K562 (cell line): Measurements from ENCODE around the gene FRMPD4.

Experiments used
- CTCF ChIP-seq, 3 experiments: IDR thresholded peaks in 2 of 3; conservative IDR thresholded peaks in 1 of 3; 2 replicates each; pipeline ENCODE4 v1.5.1; 2011 to 2012; ENCODE audit warnings: low read length in 3 of 3, mild to moderate bottlenecking in 3 of 3, control low read depth in 2 of 3, improper control_type of control experiment in 1 of 3, inconsistent platforms in 1 of 3, low read depth in 1 of 3, mixed read lengths in 1 of 3, moderate library complexity in 1 of 3; ENCODE audit not compliant: insufficient read depth in 2 of 3
- ELF4 ChIP-seq: fragments of 450-650 bp; formaldehyde crosslinking; IDR thresholded peaks from 2 replicates; pipeline ENCODE4 v1.4.0; 2022; ENCODE audit warnings: missing genetic modification characterization
- EZH2 ChIP-seq: IDR thresholded peaks from 2 replicates; pipeline ENCODE4 v1.6.1; 2012; ENCODE audit warnings: low read depth, mild to moderate bottlenecking, inconsistent platforms, low read length, borderline replicate concordance
- FOXA1 ChIP-seq: fragments of 450-650 bp; IDR thresholded peaks from 2 replicates; pipeline ENCODE4 v1.6.1; 2016; ENCODE audit warnings: mild to moderate bottlenecking, borderline replicate concordance
- MAX ChIP-seq: sonication (generic); formaldehyde crosslinking; IDR thresholded peaks from 2 replicates; pipeline ENCODE4 v1.9.0; 2022; ENCODE audit warnings: mild to moderate bottlenecking, missing genetic modification reagents
- MXI1 ChIP-seq: IDR thresholded peaks from 2 replicates; pipeline ENCODE4 v1.6.1; 2011; ENCODE audit warnings: low read depth, mild to moderate bottlenecking, improper control_type of control experiment, low read length
- MYC ChIP-seq, 2 experiments: fragments of 250-450 bp in 1 of 2; sonication (Bioruptor Pico) in 1 of 2; IDR thresholded peaks; 2 replicates each; pipeline versions ENCODE4 v1.5.1 to v1.6.1; 2012 to 2021; ENCODE audit warnings: low read depth in 2 of 2, borderline replicate concordance in 1 of 2, improper control_type of control experiment in 1 of 2, low read length in 1 of 2, mild to moderate bottlenecking in 1 of 2, moderate library complexity in 1 of 2
- TF ChIP-seq, protein P1 (sequence below): fragments of 200-600 bp; sonication (generic); IDR thresholded peaks from one replicate; pipeline ENCODE4 v1.6.1; 2012; ENCODE audit warnings: mild to moderate bottlenecking, low read depth, low read length, inconsistent platforms
- TF ChIP-seq, protein P2 (sequence below): fragments of 450-650 bp; formaldehyde crosslinking; IDR thresholded peaks from 2 replicates; pipeline ENCODE4 v1.4.0; 2020; ENCODE audit warnings: mild to moderate bottlenecking, moderate library complexity

GRCh38 chrX:12672367-12673106 is 534.3 kb downstream of the FRMPD4 start:
- TF ChIP-seq MYC (IDR thresholded peaks at IDR 0.05; ENCODE audit: low read depth, low read length) (no peak), MYC (CRISPR knock-in tag; IDR thresholded peaks at IDR 0.05; ENCODE audit: borderline replicate concordance, low read depth) (no peak), CTCF (IDR thresholded peaks at IDR 0.05 in 2 of 3, conservative IDR thresholded peaks at IDR 0.05 in 1 of 3; ENCODE audit: insufficient read depth in 2 of 3, low read depth in 1 of 3, low read length in 3 of 3) (no peak), MAX (CRISPR knock-in tag) (no peak), MXI1 (no peak), FOXA1 (no peak), EZH2 (no peak), ELF4 (no peak)
- TF ChIP-seq, protein P1, sequence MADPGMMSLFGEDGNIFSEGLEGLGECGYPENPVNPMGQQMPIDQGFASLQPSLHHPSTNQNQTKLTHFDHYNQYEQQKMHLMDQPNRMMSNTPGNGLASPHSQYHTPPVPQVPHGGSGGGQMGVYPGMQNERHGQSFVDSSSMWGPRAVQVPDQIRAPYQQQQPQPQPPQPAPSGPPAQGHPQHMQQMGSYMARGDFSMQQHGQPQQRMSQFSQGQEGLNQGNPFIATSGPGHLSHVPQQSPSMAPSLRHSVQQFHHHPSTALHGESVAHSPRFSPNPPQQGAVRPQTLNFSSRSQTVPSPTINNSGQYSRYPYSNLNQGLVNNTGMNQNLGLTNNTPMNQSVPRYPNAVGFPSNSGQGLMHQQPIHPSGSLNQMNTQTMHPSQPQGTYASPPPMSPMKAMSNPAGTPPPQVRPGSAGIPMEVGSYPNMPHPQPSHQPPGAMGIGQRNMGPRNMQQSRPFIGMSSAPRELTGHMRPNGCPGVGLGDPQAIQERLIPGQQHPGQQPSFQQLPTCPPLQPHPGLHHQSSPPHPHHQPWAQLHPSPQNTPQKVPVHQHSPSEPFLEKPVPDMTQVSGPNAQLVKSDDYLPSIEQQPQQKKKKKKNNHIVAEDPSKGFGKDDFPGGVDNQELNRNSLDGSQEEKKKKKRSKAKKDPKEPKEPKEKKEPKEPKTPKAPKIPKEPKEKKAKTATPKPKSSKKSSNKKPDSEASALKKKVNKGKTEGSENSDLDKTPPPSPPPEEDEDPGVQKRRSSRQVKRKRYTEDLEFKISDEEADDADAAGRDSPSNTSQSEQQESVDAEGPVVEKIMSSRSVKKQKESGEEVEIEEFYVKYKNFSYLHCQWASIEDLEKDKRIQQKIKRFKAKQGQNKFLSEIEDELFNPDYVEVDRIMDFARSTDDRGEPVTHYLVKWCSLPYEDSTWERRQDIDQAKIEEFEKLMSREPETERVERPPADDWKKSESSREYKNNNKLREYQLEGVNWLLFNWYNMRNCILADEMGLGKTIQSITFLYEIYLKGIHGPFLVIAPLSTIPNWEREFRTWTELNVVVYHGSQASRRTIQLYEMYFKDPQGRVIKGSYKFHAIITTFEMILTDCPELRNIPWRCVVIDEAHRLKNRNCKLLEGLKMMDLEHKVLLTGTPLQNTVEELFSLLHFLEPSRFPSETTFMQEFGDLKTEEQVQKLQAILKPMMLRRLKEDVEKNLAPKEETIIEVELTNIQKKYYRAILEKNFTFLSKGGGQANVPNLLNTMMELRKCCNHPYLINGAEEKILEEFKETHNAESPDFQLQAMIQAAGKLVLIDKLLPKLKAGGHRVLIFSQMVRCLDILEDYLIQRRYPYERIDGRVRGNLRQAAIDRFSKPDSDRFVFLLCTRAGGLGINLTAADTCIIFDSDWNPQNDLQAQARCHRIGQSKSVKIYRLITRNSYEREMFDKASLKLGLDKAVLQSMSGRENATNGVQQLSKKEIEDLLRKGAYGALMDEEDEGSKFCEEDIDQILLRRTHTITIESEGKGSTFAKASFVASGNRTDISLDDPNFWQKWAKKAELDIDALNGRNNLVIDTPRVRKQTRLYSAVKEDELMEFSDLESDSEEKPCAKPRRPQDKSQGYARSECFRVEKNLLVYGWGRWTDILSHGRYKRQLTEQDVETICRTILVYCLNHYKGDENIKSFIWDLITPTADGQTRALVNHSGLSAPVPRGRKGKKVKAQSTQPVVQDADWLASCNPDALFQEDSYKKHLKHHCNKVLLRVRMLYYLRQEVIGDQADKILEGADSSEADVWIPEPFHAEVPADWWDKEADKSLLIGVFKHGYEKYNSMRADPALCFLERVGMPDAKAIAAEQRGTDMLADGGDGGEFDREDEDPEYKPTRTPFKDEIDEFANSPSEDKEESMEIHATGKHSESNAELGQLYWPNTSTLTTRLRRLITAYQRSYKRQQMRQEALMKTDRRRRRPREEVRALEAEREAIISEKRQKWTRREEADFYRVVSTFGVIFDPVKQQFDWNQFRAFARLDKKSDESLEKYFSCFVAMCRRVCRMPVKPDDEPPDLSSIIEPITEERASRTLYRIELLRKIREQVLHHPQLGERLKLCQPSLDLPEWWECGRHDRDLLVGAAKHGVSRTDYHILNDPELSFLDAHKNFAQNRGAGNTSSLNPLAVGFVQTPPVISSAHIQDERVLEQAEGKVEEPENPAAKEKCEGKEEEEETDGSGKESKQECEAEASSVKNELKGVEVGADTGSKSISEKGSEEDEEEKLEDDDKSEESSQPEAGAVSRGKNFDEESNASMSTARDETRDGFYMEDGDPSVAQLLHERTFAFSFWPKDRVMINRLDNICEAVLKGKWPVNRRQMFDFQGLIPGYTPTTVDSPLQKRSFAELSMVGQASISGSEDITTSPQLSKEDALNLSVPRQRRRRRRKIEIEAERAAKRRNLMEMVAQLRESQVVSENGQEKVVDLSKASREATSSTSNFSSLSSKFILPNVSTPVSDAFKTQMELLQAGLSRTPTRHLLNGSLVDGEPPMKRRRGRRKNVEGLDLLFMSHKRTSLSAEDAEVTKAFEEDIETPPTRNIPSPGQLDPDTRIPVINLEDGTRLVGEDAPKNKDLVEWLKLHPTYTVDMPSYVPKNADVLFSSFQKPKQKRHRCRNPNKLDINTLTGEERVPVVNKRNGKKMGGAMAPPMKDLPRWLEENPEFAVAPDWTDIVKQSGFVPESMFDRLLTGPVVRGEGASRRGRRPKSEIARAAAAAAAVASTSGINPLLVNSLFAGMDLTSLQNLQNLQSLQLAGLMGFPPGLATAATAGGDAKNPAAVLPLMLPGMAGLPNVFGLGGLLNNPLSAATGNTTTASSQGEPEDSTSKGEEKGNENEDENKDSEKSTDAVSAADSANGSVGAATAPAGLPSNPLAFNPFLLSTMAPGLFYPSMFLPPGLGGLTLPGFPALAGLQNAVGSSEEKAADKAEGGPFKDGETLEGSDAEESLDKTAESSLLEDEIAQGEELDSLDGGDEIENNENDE = no peak
- TF ChIP-seq, protein P2, sequence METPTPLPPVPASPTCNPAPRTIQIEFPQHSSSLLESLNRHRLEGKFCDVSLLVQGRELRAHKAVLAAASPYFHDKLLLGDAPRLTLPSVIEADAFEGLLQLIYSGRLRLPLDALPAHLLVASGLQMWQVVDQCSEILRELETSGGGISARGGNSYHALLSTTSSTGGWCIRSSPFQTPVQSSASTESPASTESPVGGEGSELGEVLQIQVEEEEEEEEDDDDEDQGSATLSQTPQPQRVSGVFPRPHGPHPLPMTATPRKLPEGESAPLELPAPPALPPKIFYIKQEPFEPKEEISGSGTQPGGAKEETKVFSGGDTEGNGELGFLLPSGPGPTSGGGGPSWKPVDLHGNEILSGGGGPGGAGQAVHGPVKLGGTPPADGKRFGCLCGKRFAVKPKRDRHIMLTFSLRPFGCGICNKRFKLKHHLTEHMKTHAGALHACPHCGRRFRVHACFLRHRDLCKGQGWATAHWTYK (CRISPR knock-in tag) = no peak
